ENCODE data around the gene COG2.
A peak's percentile ranks its signal among the peaks of the same experiment; 100 is the strongest.
"Not testable (repeated sequence)": the region's sequence is repeated elsewhere in the genome, so short reads cannot be mapped to it uniquely, and the experiment has no call there.

Gene COG2

GRCh38 chr1:230642263-230642959 lies at the start of gene COG2:
TSS of gene COG2 (plus strand) at chr1:230642481. CDS start at chr1:230642607, 126 bp downstream.
- DNase-seq (ENCODE audit: low read depth): peak; percentile 84

- DNase-seq (ENCODE audit: low read depth): no peak
These were observed 49.4 kb upstream of the COG2 start for GRCh38 chr1:230592848-230593414.

GRCh38 chr1:230594214-230594773 lies 48.0 kb upstream of the COG2 start:
- no peak for DNase-seq (ENCODE audit: low read depth)

- no peak for DNase-seq (ENCODE audit: low read depth)
These were observed 47.1 kb upstream of the COG2 start for GRCh38 chr1:230595181-230595580.

GRCh38 chr1:230596306-230596705 lies 46.0 kb upstream of the COG2 start:
- DNase-seq (ENCODE audit: low read depth): no peak

- no peak for DNase-seq (ENCODE audit: low read depth)
These were observed 43.5 kb upstream of the COG2 start for GRCh38 chr1:230598745-230599144.

- no peak for DNase-seq (ENCODE audit: low read depth)
These were observed 42.2 kb upstream of the COG2 start for GRCh38 chr1:230599926-230600656.

GRCh38 chr1:230600657-230601400 lies 41.5 kb upstream of the COG2 start:
- DNase-seq (ENCODE audit: low read depth): not testable (repeated sequence)

- no peak for DNase-seq (ENCODE audit: low read depth)
These were observed 33.1 kb upstream of the COG2 start for GRCh38 chr1:230609208-230609607.

- no peak for DNase-seq (ENCODE audit: low read depth)
These were observed 31.7 kb upstream of the COG2 start for GRCh38 chr1:230610589-230610988.

- no peak for DNase-seq (ENCODE audit: low read depth)
These were observed 31.0 kb upstream of the COG2 start for GRCh38 chr1:230611128-230611877.

- no peak for DNase-seq (ENCODE audit: low read depth)
These were observed 30.4 kb upstream of the COG2 start for GRCh38 chr1:230611878-230612235.

- DNase-seq (ENCODE audit: low read depth): no peak
These were observed 29.6 kb upstream of the COG2 start for GRCh38 chr1:230612651-230613050.

GRCh38 chr1:230614121-230614520 lies 28.2 kb upstream of the COG2 start:
- no peak for DNase-seq (ENCODE audit: low read depth)

GRCh38 chr1:230618537-230618936 lies 23.7 kb upstream of the COG2 start:
- DNase-seq (ENCODE audit: low read depth): no peak

GRCh38 chr1:230620649-230621323 lies 21.5 kb upstream of the COG2 start:
- DNase-seq (ENCODE audit: low read depth): no peak

- DNase-seq (ENCODE audit: low read depth): no peak
These were observed 20.8 kb upstream of the COG2 start for GRCh38 chr1:230621324-230622030.

- DNase-seq (ENCODE audit: low read depth): no peak
These were observed 20.1 kb upstream of the COG2 start for GRCh38 chr1:230622151-230622550.

- DNase-seq (ENCODE audit: low read depth): no peak
These were observed 18.1 kb upstream of the COG2 start for GRCh38 chr1:230624097-230624713.

GRCh38 chr1:230626232-230626631 lies 16.0 kb upstream of the COG2 start:
- no peak for DNase-seq (ENCODE audit: low read depth)
